GM12878 (cell line): ENCODE measurements around the gene SPEG. TPM values are rescaled to one million over a fixed set of nuclear protein-coding genes. Genes with fewer than 3 reads are reported as not detected.

Source experiments
- ATAC-seq: fragments of 200-7000 bp; cut with Tn5 transposase; 3 replicates; pipeline ENCODE4 v1.9.1; 2020; ENCODE audit warnings: mild to moderate bottlenecking, moderate library complexity
- BruUV-seq: library from RNA; stranded (reverse); fragments of 400-500 nt; replicated peaks from 2 replicates; lab custom pipeline; 2021; lab: Mats Ljungman, UMichigan
- CTCF ChIA-PET: fragments of 300-600 bp; sonication (Branson Sonifier 250); formaldehyde crosslinking; extraction: SDS; loops from one replicate; lab custom pipeline; 2021; ENCODE audit warnings: inconsistent platforms; lab: Yijun Ruan, JAX
- POLR2A ChIA-PET: fragments of 350-600 bp; formaldehyde crosslinking; extraction: SDS; loops from one replicate; lab custom pipeline; 2021; ENCODE audit warnings: inconsistent platforms; lab: Charles Lee
- RAD21 ChIA-PET: fragments of 300-600 bp; sonication (Branson Sonifier 250); formaldehyde crosslinking; loops from one replicate; lab custom pipeline; 2023; ENCODE audit warnings: antibody characterized with exemption; ENCODE audit not compliant: unreplicated experiment; lab: Charles Lee
- SMC1A ChIA-PET: fragments of 300-600 bp; sonication (Branson Sonifier 250); formaldehyde crosslinking; loops from one replicate; lab custom pipeline; 2023; ENCODE audit not compliant: unreplicated experiment, uncharacterized antibody; lab: Charles Lee
- DNase-seq: peaks from one replicate; pipeline ENCODE4 v3.0.0-alpha.2; 2011; ENCODE audit warnings: low read depth, low spot score
- FAIRE-seq: peaks from 3 replicates; lab custom pipeline; 2011; peaks lifted over from hg19 to GRCh38; lab: Jason Lieb, UNC
- H2AFZ ChIP-seq: 2 replicates; pipeline ENCODE4 v1.6.0; 2011; ENCODE audit warnings: low read depth, low read length, control low read depth; ENCODE audit not compliant: control insufficient read depth
- H3K27ac ChIP-seq: 2 replicates; pipeline ENCODE4 v1.5.1; 2011; ENCODE audit warnings: control low read depth; ENCODE audit not compliant: control insufficient read depth, insufficient read depth
- H3K27me3 ChIP-seq, 2 experiments: replicated peaks in 1 of 2; 2 replicates each; pipeline versions ENCODE4 v1.6.0 to v1.6.1; 2011; ENCODE audit warnings: low read length in 1 of 2; ENCODE audit not compliant: control insufficient read depth in 2 of 2, insufficient read depth in 2 of 2
- H3K36me3 ChIP-seq, 2 experiments: 2 replicates each; pipeline ENCODE4 v1.5.1; 2011; ENCODE audit warnings: low read length in 1 of 2; ENCODE audit not compliant: control insufficient read depth in 2 of 2, insufficient read depth in 2 of 2
- H3K4me1 ChIP-seq: 2 replicates; pipeline ENCODE4 v1.6.1; 2011; ENCODE audit warnings: mild to moderate bottlenecking, low read length, moderate library complexity, mixed read lengths; ENCODE audit not compliant: control insufficient read depth, insufficient read depth
- H3K4me2 ChIP-seq: 2 replicates; pipeline ENCODE4 v1.6.0; 2011; ENCODE audit warnings: control low read depth; ENCODE audit not compliant: control insufficient read depth, insufficient read depth
- H3K4me3 ChIP-seq: fragments of 200-600 bp; sonication (generic); 2 replicates; pipeline ENCODE4 v1.5.1; 2016
- H3K79me2 ChIP-seq: 2 replicates; pipeline ENCODE4 v1.6.0; 2011; ENCODE audit warnings: low read length; ENCODE audit not compliant: control insufficient read depth, insufficient read depth
- H3K9ac ChIP-seq: 2 replicates; pipeline ENCODE4 v1.8.0; 2011; ENCODE audit warnings: low read length, control low read depth, mixed read lengths; ENCODE audit not compliant: control insufficient read depth, insufficient read depth
- H3K9me3 ChIP-seq: replicated peaks from 3 replicates; pipeline ENCODE4 v1.5.1; 2011; ENCODE audit warnings: mild to moderate bottlenecking, low read length; ENCODE audit not compliant: control insufficient read depth, insufficient read depth
- H4K20me1 ChIP-seq: 2 replicates; pipeline ENCODE4 v1.6.0; 2011; ENCODE audit not compliant: control insufficient read depth, insufficient read depth
- BRCA1 ChIP-seq: IDR thresholded peaks from 2 replicates; pipeline ENCODE4 v1.6.1; 2011; ENCODE audit warnings: low read depth, low read length, improper control_type of control experiment
- CHD2 ChIP-seq: IDR thresholded peaks from 2 replicates; pipeline ENCODE4 v1.6.1; 2011; ENCODE audit warnings: low read depth, low read length, improper control_type of control experiment, borderline replicate concordance
- EP300 ChIP-seq, 2 experiments: fragments of 150-350 bp in 1 of 2; IDR thresholded peaks; 2 replicates each; pipeline ENCODE4 v1.6.1; 2011 to 2012; ENCODE audit warnings: low read depth in 2 of 2, low read length in 2 of 2, borderline replicate concordance in 1 of 2, improper control_type of control experiment in 1 of 2, inconsistent platforms in 1 of 2; ENCODE audit not compliant: control insufficient read depth in 1 of 2
- MTA2 ChIP-seq: fragments of 450-650 bp; IDR thresholded peaks from 2 replicates; pipeline ENCODE4 v1.6.1; 2016; ENCODE audit warnings: low read depth, mild to moderate bottlenecking, moderate library complexity
- NBN ChIP-seq: fragments of 450-650 bp; IDR thresholded peaks from 2 replicates; pipeline ENCODE4 v1.6.1; 2016
- RAD51 ChIP-seq: fragments of 450-650 bp; IDR thresholded peaks from 2 replicates; pipeline ENCODE4 v1.6.1; 2016; ENCODE audit warnings: moderate library complexity, mild to moderate bottlenecking, inconsistent platforms
- SP1 ChIP-seq: IDR thresholded peaks from one replicate; pipeline ENCODE4 v1.6.1; 2011; ENCODE audit warnings: low read depth, low read length
- SPI1 ChIP-seq: IDR thresholded peaks from 2 replicates; pipeline ENCODE4 v1.6.1; 2011; ENCODE audit warnings: low read depth, mild to moderate bottlenecking, low read length, moderate library complexity, borderline replicate concordance; ENCODE audit not compliant: insufficient read depth
- SREBF1 ChIP-seq: IDR thresholded peaks from 2 replicates; pipeline ENCODE4 v1.6.1; 2012; ENCODE audit warnings: mild to moderate bottlenecking, low read length
- STAT3 ChIP-seq: IDR thresholded peaks from 2 replicates; pipeline ENCODE4 v1.6.1; 2011; ENCODE audit warnings: low read depth, low read length, improper control_type of control experiment
- WRNIP1 ChIP-seq: IDR thresholded peaks from 2 replicates; pipeline ENCODE4 v1.6.1; 2011; ENCODE audit warnings: low read depth, low read length, improper control_type of control experiment, borderline replicate concordance
- ZNF384 ChIP-seq: IDR thresholded peaks from 2 replicates; pipeline ENCODE4 v1.6.1; 2012; ENCODE audit warnings: low read depth, mild to moderate bottlenecking, low read length, improper control_type of control experiment, borderline replicate concordance
- ZNF622 ChIP-seq: fragments of 450-650 bp; IDR thresholded peaks from 2 replicates; pipeline ENCODE4 v1.6.1; 2017; ENCODE audit warnings: mild to moderate bottlenecking, inconsistent platforms
- ZSCAN29 ChIP-seq: fragments of 450-650 bp; IDR thresholded peaks from 2 replicates; pipeline ENCODE4 v1.6.1; 2017; ENCODE audit warnings: mild to moderate bottlenecking, moderate library complexity
- WGBS: methylation state at CpG from one replicate; pipeline ENCODE4 v1.1.6; 2016; ENCODE audit warnings: low lambda C conversion rate; ENCODE audit not compliant: insufficient replicate concordance, insufficient coverage; ENCODE audit errors: missing lambda C conversion rate; 5-methylcytosine and 5-hydroxymethylcytosine counted together
- in situ Hi-C: fragments of 300-500 bp; cut with MboI; formaldehyde crosslinking; loops from 9 replicates; pipeline ENCODE4 v1.14.3; 2018; ENCODE audit warnings: mixed read lengths
- intact Hi-C: fragments of 100-400 bp; cut with micrococcal nuclease; formaldehyde crosslinking; loops from one replicate; pipeline ENCODE4 v1.14.2; 2022; ENCODE audit not compliant: unreplicated experiment
- polyA plus RNA-seq, 11 experiments: library from polyadenylated mRNA; depleted of rRNA in 4 of 11; unstranded in 6 of 11; stranded (reverse) in 5 of 11; fragments of >200 nt; fragmentation: Nextera tagmentation in 4 of 11; fragmentation: Illumina TruSeq in 1 of 11; extraction: Ambion mirVana in 4 of 11; extraction: Trizol in 1 of 11; gene quantifications; 1 replicate in 1 of 11; 2 replicates in 10 of 11; pipeline versions ENCODE4 v1.2.1 to v1.2.3, GENCODE V29; 2011 to 2016; ENCODE audit warnings: inconsistent platforms in 2 of 11, missing spikeins in 2 of 11, low read depth in 1 of 11
- total RNA-seq, 4 experiments: library from RNA; depleted of rRNA in 3 of 4; stranded (reverse); fragments of >200 nt in 3 of 4; fragmentation: Illumina TruSeq in 1 of 4; extraction: Trizol in 1 of 4; gene quantifications; 2 replicates each; pipeline versions ENCODE4 v1.2.1 to v1.2.3, GENCODE V29; 2013 to 2021
- TF ChIP-seq, protein P1 (sequence below): IDR thresholded peaks from 2 replicates; pipeline ENCODE4 v1.6.1; 2012; ENCODE audit warnings: improper control_type of control experiment, low read depth, low read length; ENCODE audit not compliant: insufficient replicate concordance
- TF ChIP-seq, protein P2 (sequence below): IDR thresholded peaks from 2 replicates; pipeline ENCODE4 v1.6.1; 2012; ENCODE audit warnings: low read length, inconsistent platforms

SPEG gene
- total and polyA plus RNA-seq, 10 of the 15 experiments (the other 5 are each of a cell fraction or from before 2014, with no cell fraction given) = 0.03 to 0.28 TPM; not detected in 8

- Histone ChIP-seq H3K27ac (no peak overlapping the region), H3K79me2 (no peaks in the 10 kb centered on the region), H3K4me1 (no peaks in the 10 kb centered on the region), H3K4me2 (no peak overlapping the region), H3K9ac (no peak overlapping the region), H2AFZ (no peak overlapping the region), H3K9me3 (no peaks in the 10 kb centered on the region), H3K36me3 (no peaks in the 10 kb centered on the region), H3K4me3 (no peak overlapping the region), H4K20me1 (no peaks in the 10 kb centered on the region; the same call in 1 of the 2 replicates), H3K27me3 (peaks cover 16 to 19% of the 10 kb centered on the region in 2 experiments)
- DNase-seq (no peak), FAIRE-seq (no peak), ATAC-seq (no peak)
- 16% methylated on average over 5 of the region's 6 CpGs for WGBS
- TF ChIP-seq STAT3 (no peak), RAD51 (no peak), BRCA1 (no peak), ZNF622 (no peak), SP1 (no peak), WRNIP1 (no peak), ZNF384 (no peak), ZSCAN29 (no peak), NBN (no peak), MTA2 (no peak), EP300 (IDR thresholded peaks at IDR 0.05; ENCODE audit: borderline replicate concordance in 1 of 2, control insufficient read depth in 1 of 2, low read depth in 2 of 2, low read length in 2 of 2) (no peak), CHD2 (no peak), SREBF1 (no peak), SPI1 (no peak)
- TF ChIP-seq, protein P1, sequence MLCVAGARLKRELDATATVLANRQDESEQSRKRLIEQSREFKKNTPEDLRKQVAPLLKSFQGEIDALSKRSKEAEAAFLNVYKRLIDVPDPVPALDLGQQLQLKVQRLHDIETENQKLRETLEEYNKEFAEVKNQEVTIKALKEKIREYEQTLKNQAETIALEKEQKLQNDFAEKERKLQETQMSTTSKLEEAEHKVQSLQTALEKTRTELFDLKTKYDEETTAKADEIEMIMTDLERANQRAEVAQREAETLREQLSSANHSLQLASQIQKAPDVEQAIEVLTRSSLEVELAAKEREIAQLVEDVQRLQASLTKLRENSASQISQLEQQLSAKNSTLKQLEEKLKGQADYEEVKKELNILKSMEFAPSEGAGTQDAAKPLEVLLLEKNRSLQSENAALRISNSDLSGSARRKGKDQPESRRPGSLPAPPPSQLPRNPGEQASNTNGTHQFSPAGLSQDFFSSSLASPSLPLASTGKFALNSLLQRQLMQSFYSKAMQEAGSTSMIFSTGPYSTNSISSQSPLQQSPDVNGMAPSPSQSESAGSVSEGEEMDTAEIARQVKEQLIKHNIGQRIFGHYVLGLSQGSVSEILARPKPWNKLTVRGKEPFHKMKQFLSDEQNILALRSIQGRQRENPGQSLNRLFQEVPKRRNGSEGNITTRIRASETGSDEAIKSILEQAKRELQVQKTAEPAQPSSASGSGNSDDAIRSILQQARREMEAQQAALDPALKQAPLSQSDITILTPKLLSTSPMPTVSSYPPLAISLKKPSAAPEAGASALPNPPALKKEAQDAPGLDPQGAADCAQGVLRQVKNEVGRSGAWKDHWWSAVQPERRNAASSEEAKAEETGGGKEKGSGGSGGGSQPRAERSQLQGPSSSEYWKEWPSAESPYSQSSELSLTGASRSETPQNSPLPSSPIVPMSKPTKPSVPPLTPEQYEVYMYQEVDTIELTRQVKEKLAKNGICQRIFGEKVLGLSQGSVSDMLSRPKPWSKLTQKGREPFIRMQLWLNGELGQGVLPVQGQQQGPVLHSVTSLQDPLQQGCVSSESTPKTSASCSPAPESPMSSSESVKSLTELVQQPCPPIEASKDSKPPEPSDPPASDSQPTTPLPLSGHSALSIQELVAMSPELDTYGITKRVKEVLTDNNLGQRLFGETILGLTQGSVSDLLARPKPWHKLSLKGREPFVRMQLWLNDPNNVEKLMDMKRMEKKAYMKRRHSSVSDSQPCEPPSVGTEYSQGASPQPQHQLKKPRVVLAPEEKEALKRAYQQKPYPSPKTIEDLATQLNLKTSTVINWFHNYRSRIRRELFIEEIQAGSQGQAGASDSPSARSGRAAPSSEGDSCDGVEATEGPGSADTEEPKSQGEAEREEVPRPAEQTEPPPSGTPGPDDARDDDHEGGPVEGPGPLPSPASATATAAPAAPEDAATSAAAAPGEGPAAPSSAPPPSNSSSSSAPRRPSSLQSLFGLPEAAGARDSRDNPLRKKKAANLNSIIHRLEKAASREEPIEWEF = no peak
- TF ChIP-seq, protein P2, sequence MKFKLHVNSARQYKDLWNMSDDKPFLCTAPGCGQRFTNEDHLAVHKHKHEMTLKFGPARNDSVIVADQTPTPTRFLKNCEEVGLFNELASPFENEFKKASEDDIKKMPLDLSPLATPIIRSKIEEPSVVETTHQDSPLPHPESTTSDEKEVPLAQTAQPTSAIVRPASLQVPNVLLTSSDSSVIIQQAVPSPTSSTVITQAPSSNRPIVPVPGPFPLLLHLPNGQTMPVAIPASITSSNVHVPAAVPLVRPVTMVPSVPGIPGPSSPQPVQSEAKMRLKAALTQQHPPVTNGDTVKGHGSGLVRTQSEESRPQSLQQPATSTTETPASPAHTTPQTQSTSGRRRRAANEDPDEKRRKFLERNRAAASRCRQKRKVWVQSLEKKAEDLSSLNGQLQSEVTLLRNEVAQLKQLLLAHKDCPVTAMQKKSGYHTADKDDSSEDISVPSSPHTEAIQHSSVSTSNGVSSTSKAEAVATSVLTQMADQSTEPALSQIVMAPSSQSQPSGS = no peak
- intact Hi-C loops = no loop called here
- POLR2A ChIA-PET = no interaction called here
- CTCF ChIA-PET = interaction anchor here (1.0 to 10.8 kb wide), 7 partner anchors 8 to 124 kb away, joined by 3 to 224 read pairs (median 9); partner anchors contain the start of gene GMPPA
- SMC1A ChIA-PET = interaction anchor here (1.8 to 3.6 kb wide), 2 partner anchors 28 to 35 kb away, joined by 3 to 22 read pairs; partner anchors contain the start of gene GMPPA
- RAD21 ChIA-PET = interaction anchor here (0.8 to 1.5 kb wide), 3 partner anchors 12 to 124 kb away, joined by 3 to 7 read pairs (median 4); a partner anchor contains a TSS
- no TSS peak for BruUV-seq
- in situ Hi-C loops = no loop called here
Measured at GRCh38 chr2:219527076-219527394, 92.4 kb downstream of the SPEG start.
